SK-N-SH treated with all-trans-retinoic acid at 6 μM for 48 hours (cell line): ENCODE data around the gene CDK5RAP2.

ENCODE experiments used
- ARNTL ChIP-seq: fragments of 450-650 bp; formaldehyde crosslinking; IDR thresholded peaks from 2 replicates; pipeline ENCODE4 v1.5.0; 2020; ENCODE audit warnings: low read depth, mild to moderate bottlenecking, moderate library complexity, borderline replicate concordance
- RARB ChIP-seq: fragments of 250-450 bp; sonication (Bioruptor Pico); IDR thresholded peaks from 2 replicates; pipeline ENCODE4 v1.8.0; 2021; ENCODE audit warnings: mild to moderate bottlenecking, moderate library complexity

DNA sequence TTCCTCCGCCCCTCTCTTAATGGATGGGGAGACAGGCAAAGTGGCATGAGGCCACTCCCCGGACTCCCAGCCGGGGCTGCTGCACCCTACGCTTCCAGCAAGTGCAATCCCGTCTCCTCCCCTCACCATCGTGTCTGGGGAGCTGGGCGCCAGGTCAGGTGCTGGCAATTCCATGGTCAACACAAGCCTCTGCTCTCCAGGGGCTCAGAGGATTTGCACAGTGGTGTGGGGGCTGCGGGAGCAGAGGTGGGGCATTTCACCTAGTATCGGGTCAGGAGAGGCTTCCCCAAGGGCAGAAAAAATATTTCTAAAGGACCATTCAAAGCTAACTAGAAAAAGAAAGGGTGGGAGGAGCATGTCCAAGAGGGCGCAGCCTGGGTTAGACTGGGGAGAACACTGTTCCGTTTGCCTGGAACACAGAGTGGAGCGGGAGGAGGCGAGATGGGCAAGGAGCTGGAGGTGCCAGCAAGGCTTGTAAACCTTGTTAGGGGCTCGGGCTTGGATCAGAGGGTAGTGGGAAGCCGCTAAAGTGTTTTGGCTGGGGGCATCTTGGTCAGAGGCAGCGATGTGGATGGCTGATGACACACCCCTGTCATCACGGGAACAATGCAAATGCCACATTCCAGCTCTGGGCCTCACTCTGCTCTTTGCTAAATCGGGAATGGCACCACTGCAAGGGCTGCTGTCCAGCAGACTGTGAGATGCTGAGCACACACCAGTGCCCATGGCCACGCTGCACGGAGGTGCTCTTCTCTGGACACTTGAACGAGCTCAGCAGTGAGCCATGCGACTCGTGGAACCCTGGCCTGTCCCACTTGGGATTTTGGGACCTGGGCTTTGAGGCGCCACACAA is 191.7 kb downstream of the CDK5RAP2 start:
- TF ChIP-seq RARB (no peak), ARNTL (CRISPR knock-in tag) (no peak)
